Progenitor cell of endocrine pancreas (in vitro differentiated cells): ENCODE measurements around the gene ALPI. TPM values are rescaled to one million over a fixed set of nuclear protein-coding genes. Genes with fewer than 3 reads are reported as not detected.
A peak's percentile ranks its signal among the peaks of the same experiment; 100 is the strongest.

Experiments used
- DNase-seq: peaks from one replicate; pipeline ENCODE4 v3.0.0; 2021; ENCODE audit warnings: low spot score; ENCODE audit not compliant: unreplicated experiment
- H3K27ac Mint-ChIP-seq: 2 replicates; pipeline ENCODE4 v1.8.0; 2021; ENCODE audit warnings: mild to moderate bottlenecking, moderate library complexity, mixed read lengths
- H3K27me3 Mint-ChIP-seq: 2 replicates; pipeline ENCODE4 v1.8.0; 2021; ENCODE audit warnings: mixed read lengths
- H3K36me3 Mint-ChIP-seq: 2 replicates; pipeline ENCODE4 v1.8.0; 2022; ENCODE audit warnings: mixed read lengths; ENCODE audit not compliant: insufficient read depth
- H3K4me1 Mint-ChIP-seq: 2 replicates; pipeline ENCODE4 v1.8.0; 2021; ENCODE audit warnings: low read depth, mixed read lengths
- H3K4me3 Mint-ChIP-seq: 2 replicates; pipeline ENCODE4 v1.8.0; 2021; ENCODE audit warnings: low read depth, mild to moderate bottlenecking, moderate library complexity, mixed read lengths
- H3K9me3 Mint-ChIP-seq: 2 replicates; pipeline ENCODE4 v1.8.0; 2021; ENCODE audit warnings: low read depth, mixed read lengths
- CTCF ChIP-seq: fragments of 200-600 bp; sonication (generic); IDR thresholded peaks from one replicate; pipeline ENCODE4 v1.5.0; 2021; ENCODE audit warnings: antibody characterized with exemption, mild to moderate bottlenecking; ENCODE audit not compliant: unreplicated experiment
- total RNA-seq: library from RNA; stranded (reverse); gene quantifications from 2 replicates; pipeline ENCODE4 v1.2.1, GENCODE V29; 2021

The ALPI gene
- total RNA-seq, 1 donor from 2014 or later, result not detected

GRCh38 chr2:232476045-232476444 is 20.1 kb downstream of the ALPI start:
- no peaks in the 10 kb centered on the region for H3K4me1 Mint-ChIP-seq
- H3K9me3 Mint-ChIP-seq, result peaks cover 6% of the 10 kb centered on the region
- H3K27me3 Mint-ChIP-seq, result peaks cover 45% of the 10 kb centered on the region
- H3K27ac Mint-ChIP-seq, result no peak overlapping the region
- no peak for TF ChIP-seq CTCF
- DNase-seq, result no peak
- H3K4me3 Mint-ChIP-seq, result no peak overlapping the region
- H3K36me3 Mint-ChIP-seq, result no peaks in the 10 kb centered on the region

GRCh38 chr2:232476791-232477190 is 20.8 kb downstream of the ALPI start:
- no peak overlapping the region for H3K4me3 Mint-ChIP-seq
- DNase-seq, result no peak

GRCh38 chr2:232477751-232478510 is 22.0 kb downstream of the ALPI start:
- no peak for DNase-seq
- H3K27me3 Mint-ChIP-seq, result peaks cover 39% of the 10 kb centered on the region
- H3K9me3 Mint-ChIP-seq, result peaks cover under 1% of the 10 kb centered on the region
- H3K36me3 Mint-ChIP-seq, result no peaks in the 10 kb centered on the region
- no peak overlapping the region for H3K4me3 Mint-ChIP-seq
- TF ChIP-seq CTCF, result no peak
- H3K4me1 Mint-ChIP-seq, result no peaks in the 10 kb centered on the region
- H3K27ac Mint-ChIP-seq, result no peak overlapping the region

More at GRCh38 chr2:232476791-232477190, 20.8 kb downstream of the ALPI start:
- Mint-ChIP-seq H3K4me1 (no peaks in the 10 kb centered on the region), H3K9me3 (peaks cover 6% of the 10 kb centered on the region), H3K27ac (no peak overlapping the region), H3K27me3 (peaks cover 42% of the 10 kb centered on the region), H3K36me3 (no peaks in the 10 kb centered on the region)
- TF ChIP-seq CTCF, result no peak

GRCh38 chr2:232478571-232479340 is 22.8 kb downstream of the ALPI start:
- no peak overlapping the region for H3K4me3 Mint-ChIP-seq
- DNase-seq, result no peak
- TF ChIP-seq CTCF, result no peak
- H3K36me3 Mint-ChIP-seq, result no peaks in the 10 kb centered on the region
- H3K27me3 Mint-ChIP-seq, result peaks cover 37% of the 10 kb centered on the region
- no peak overlapping the region for H3K27ac Mint-ChIP-seq
- H3K4me1 Mint-ChIP-seq, result no peaks in the 10 kb centered on the region
- no peaks in the 10 kb centered on the region for H3K9me3 Mint-ChIP-seq

GRCh38 chr2:232479341-232480200 is 23.6 kb downstream of the ALPI start:
- no peaks in the 10 kb centered on the region for H3K9me3 Mint-ChIP-seq
- DNase-seq, result no peak
- no peak overlapping the region for H3K4me3 Mint-ChIP-seq
- TF ChIP-seq CTCF, result peak; percentile 18
- peaks cover 37% of the 10 kb centered on the region for H3K27me3 Mint-ChIP-seq
- H3K36me3 Mint-ChIP-seq, result no peaks in the 10 kb centered on the region
- H3K4me1 Mint-ChIP-seq, result no peaks in the 10 kb centered on the region
- no peak overlapping the region for H3K27ac Mint-ChIP-seq
